ENCODE results near the gene PLXNB2.
"Not testable (repeated sequence)": the region's sequence is repeated elsewhere in the genome, so short reads cannot be mapped to it uniquely, and the experiment has no call there.

PLXNB2 gene

DNA sequence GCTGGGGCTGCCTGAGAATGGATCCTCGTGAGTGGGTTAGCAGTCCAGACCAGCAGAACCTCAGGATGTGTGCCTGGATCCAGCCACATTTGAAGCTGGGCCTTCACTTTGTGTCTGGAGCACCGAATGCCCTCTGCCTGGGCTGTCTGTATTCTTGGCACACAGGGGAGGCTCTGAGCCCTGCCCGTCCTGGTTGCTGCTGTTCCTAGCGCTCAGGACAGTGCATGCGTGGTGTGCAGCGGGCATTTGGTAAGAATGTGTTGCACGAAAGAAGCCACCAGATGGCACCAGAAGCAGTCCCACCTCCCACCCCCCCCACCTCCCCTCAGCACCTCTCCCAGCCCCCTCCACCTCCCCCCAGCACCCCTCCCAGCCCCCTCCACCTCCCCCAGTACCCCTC lies 33.1 kb downstream of the PLXNB2 start:
- peaks cover 3% of the 10 kb centered on the region; the same call in 1 of the 2 replicates for H4K20me1 ChIP-seq (ENCODE audit: control insufficient read depth, insufficient read depth, low read depth, low read length)
- no peak overlapping the region for H3K27ac ChIP-seq (ENCODE audit: low read depth, low read length)
- H3K4me2 ChIP-seq (ENCODE audit: low read length), result no peak overlapping the region
- peaks cover 48% of the 10 kb centered on the region for H3K36me3 ChIP-seq (ENCODE audit: control insufficient read depth, low read length)
- H3K79me2 ChIP-seq (ENCODE audit: control insufficient read depth, low read length), result no peaks in the 10 kb centered on the region
- H3F3A ChIP-seq (ENCODE audit: control insufficient read depth, insufficient read depth), result peaks cover 13% of the 10 kb centered on the region
- TF ChIP-seq EZH2phosphoT487 (IDR thresholded peaks at IDR 0.05; ENCODE audit: borderline replicate concordance, low read length) (no peak), CTCF (IDR thresholded peaks at IDR 0.05; ENCODE audit: low read depth, low read length, poor library complexity, severe bottlenecking) (peak; percentile 32)
- H3K9me2 ChIP-seq (replicated peaks; ENCODE audit: control insufficient read depth, low read length), result no peaks in the 10 kb centered on the region
- H3K9me3 ChIP-seq (ENCODE audit: control insufficient read depth, insufficient read depth, low read length), result peaks cover 8% of the 10 kb centered on the region; the same call in 1 of the 2 replicates
- 0 out of 2 replicates have a peak, but pooled peaks cover 3% of the 10 kb centered on the region for H3K27me3 ChIP-seq (ENCODE audit: control insufficient read depth, low read length)
- peaks cover 35% of the 10 kb centered on the region for H3K4me1 ChIP-seq (ENCODE audit: control insufficient read depth, low read length)
- no peak overlapping the region for H3K4me3 ChIP-seq (ENCODE audit: low read length)

DNA sequence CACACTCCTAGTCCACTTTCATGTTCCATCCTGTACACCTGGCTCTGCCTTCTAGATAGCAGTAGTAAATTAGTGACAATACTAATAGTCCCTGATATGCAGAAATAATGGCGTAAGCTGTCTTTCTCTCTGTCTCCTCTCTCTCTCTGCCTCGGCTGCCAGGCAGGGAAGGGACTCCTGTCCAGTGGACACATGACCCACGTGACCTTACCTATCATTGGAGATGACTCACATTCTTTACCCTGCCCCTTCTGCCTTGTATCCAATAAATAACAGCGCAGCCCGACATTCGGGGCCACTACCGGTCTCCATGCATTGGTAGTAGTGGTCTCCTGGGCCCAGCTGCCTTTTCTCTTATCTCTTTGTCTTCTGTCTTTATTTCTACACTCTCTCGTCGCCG lies 33.7 kb downstream of the PLXNB2 start:
- H3K9me3 ChIP-seq (ENCODE audit: control insufficient read depth, insufficient read depth, low read length); H4K20me1 ChIP-seq (ENCODE audit: control insufficient read depth, insufficient read depth, low read depth, low read length); H3K27ac ChIP-seq (ENCODE audit: low read depth, low read length); H3K27me3 ChIP-seq (ENCODE audit: control insufficient read depth, low read length); H3K4me3 ChIP-seq (ENCODE audit: low read length); H3K9me2 ChIP-seq (replicated peaks; ENCODE audit: control insufficient read depth, low read length); H3K79me2 ChIP-seq (ENCODE audit: control insufficient read depth, low read length); H3K4me2 ChIP-seq (ENCODE audit: low read length): not testable (repeated sequence)
- Histone ChIP-seq H3F3A (ENCODE audit: control insufficient read depth, insufficient read depth) (peaks cover 13% of the 10 kb centered on the region), H3K36me3 (ENCODE audit: control insufficient read depth, low read length) (peaks cover 42% of the 10 kb centered on the region), H3K4me1 (ENCODE audit: control insufficient read depth, low read length) (peaks cover 40% of the 10 kb centered on the region)

DNA sequence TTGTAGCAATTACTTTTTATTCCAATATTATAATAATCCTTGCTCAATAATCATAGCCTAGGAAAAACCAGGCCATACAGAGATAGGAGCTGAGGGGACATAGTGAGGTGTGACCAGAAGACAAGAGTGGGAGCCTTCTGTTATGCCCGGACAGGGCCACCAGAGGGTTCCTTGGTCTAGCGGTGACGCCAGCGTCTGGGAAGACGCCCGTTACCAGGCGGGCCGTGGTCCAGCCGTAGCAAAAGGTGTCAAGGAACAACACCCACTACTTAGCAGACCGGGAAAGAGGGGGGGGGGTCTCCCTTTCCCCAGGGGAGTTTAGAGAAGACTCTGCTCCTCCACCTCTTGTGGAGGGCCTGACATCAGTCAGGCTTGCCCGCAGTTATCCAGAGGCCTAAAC lies 34.1 kb downstream of the PLXNB2 start:
- H3K79me2 ChIP-seq (ENCODE audit: control insufficient read depth, low read length); H4K20me1 ChIP-seq (ENCODE audit: control insufficient read depth, insufficient read depth, low read depth, low read length); H3K27me3 ChIP-seq (ENCODE audit: control insufficient read depth, low read length); H3K9me3 ChIP-seq (ENCODE audit: control insufficient read depth, insufficient read depth, low read length); H3K27ac ChIP-seq (ENCODE audit: low read depth, low read length); H3K9me2 ChIP-seq (replicated peaks; ENCODE audit: control insufficient read depth, low read length); H3K4me2 ChIP-seq (ENCODE audit: low read length); H3K4me3 ChIP-seq (ENCODE audit: low read length): not testable (repeated sequence)
- Histone ChIP-seq H3K4me1 (ENCODE audit: control insufficient read depth, low read length) (peaks cover 44% of the 10 kb centered on the region), H3K36me3 (ENCODE audit: control insufficient read depth, low read length) (peaks cover 38% of the 10 kb centered on the region), H3F3A (ENCODE audit: control insufficient read depth, insufficient read depth) (peaks cover 13% of the 10 kb centered on the region)

DNA sequence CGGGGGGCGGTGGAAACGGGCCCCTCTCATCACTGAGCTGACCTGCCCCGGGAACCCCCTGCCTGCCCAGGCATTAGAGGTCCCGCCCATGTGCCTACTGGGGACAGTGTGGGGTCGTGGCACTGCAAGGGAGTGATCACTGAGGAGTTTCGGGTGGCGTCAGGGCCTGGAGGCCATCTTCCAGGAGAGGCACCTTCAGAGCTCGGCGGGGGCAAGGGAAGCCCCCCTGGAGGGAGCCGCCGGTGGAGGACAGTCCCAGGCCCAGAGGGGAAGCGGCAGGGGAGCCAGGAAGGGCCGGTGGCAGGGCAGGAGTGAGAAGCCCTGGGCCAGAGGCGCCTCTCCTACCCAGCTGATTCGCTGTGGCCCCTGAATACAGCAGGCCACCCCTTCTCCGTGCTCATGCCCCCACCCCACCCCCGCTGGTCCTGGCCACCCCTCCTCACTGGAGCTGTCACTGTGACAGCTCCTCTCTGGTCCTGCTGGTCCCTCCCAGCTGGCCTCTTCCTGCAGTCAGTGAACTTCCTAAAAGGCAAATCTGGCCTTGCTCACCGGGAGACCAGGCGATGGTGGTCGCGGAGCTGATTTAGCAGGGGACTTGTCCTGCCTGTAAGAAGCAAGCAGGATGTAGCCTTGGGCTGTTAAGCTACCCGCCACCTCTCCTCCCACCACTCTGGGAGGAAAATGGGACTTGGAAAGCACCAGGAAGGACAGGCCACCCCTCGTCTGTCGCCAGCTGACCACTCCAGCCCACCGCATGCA lies 35.2 kb downstream of the PLXNB2 start:
- Histone ChIP-seq H3F3A (ENCODE audit: control insufficient read depth, insufficient read depth) (peaks cover 13% of the 10 kb centered on the region), H3K79me2 (ENCODE audit: control insufficient read depth, low read length) (no peaks in the 10 kb centered on the region), H3K27me3 (ENCODE audit: control insufficient read depth, low read length) (0 out of 2 replicates have a peak, but pooled peaks cover 3% of the 10 kb centered on the region), H3K4me2 (ENCODE audit: low read length) (peak overlapping the region; percentile 86; the same call in 1 of the 2 replicates), H3K9me2 (replicated peaks; ENCODE audit: control insufficient read depth, low read length) (no peaks in the 10 kb centered on the region), H3K4me3 (ENCODE audit: low read length) (no peak overlapping the region), H3K36me3 (ENCODE audit: control insufficient read depth, low read length) (peaks cover 27% of the 10 kb centered on the region), H3K4me1 (ENCODE audit: control insufficient read depth, low read length) (peaks cover 52% of the 10 kb centered on the region), H4K20me1 (ENCODE audit: control insufficient read depth, insufficient read depth, low read depth, low read length) (peaks cover 3% of the 10 kb centered on the region; the same call in 1 of the 2 replicates), H3K27ac (ENCODE audit: low read depth, low read length) (no peak overlapping the region), H3K9me3 (ENCODE audit: control insufficient read depth, insufficient read depth, low read length) (peaks cover 8% of the 10 kb centered on the region; the same call in 1 of the 2 replicates)
- TF ChIP-seq EZH2phosphoT487 (IDR thresholded peaks at IDR 0.05; ENCODE audit: borderline replicate concordance, low read length) (no peak), CTCF (IDR thresholded peaks at IDR 0.05; ENCODE audit: low read depth, low read length, poor library complexity, severe bottlenecking) (no peak)
